Activated CD4-positive, alpha-beta T cell treated with anti-CD3 and anti-CD28 coated beads, Interleukin-2, amount 50 U/mL, for 24 hours (primary cell): ENCODE data around the gene EHBP1.
"Not testable (repeated sequence)": the region's sequence is repeated elsewhere in the genome, so short reads cannot be mapped to it uniquely, and the experiment has no call there.

Experiments
- DNase-seq, 2 donors: peaks; one replicate each; pipeline ENCODE4 v3.0.0-alpha.2; 2020; ENCODE audit warnings: low read depth in 1 of 2, low spot score in 1 of 2

Gene EHBP1

DNA sequence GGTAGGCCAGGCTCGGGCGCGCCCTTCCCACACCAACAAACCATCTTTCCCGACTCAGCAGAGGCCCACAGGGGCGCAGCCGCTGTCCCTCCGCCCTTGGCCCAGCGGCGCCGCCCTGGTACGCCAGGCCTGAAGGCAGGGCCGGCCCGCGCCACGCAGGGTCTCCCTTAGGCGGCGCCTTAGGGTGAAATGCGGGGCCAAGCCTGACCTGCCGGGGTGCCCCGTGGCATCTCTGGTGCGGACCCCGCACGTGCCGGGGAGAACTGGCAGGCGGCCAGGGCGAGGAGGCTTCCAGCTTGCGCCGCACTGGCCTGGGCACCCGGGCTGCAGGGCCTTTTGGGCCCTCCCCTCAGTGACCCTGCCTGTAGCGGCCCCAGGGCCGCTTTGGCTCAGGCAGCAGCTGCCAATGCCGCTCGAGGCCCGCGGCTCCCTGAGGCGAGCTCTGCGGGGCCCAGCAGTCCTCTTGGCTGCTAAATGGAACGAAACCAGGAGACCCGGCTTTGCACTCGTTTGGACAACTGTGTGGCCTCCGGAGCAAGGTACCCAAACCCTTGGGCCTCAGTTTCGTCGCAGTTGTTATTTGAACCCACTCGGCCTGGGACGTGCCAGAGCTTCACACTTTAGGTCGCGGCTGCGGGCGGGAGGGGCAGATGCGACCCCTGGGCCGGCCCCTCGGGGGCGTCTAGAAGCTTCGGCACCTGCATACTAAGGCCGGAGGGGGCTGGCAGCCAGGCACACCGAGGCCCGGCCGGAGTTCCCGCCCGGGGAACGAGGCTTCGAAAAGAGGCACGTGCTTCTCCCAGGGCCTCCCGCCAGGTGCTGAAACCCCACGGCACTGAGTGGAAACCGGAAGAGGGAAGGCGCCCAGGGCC lies 353.6 kb downstream of the EHBP1 start:
- peak in 1 of 2 donors; percentile 0 for DNase-seq

GRCh38 chr2:63059793-63060471 lies 354.4 kb downstream of the EHBP1 start:
- DNase-seq, result no peak

- no peak for DNase-seq
Observed at GRCh38 chr2:63060472-63060991, 355.0 kb downstream of the EHBP1 start.

GRCh38 chr2:63064197-63064596 lies 358.7 kb downstream of the EHBP1 start:
- no peak for DNase-seq

- no peak for DNase-seq
Observed at GRCh38 chr2:63064661-63065060, 359.1 kb downstream of the EHBP1 start.

- no peak for DNase-seq
Observed at GRCh38 chr2:63066265-63066664, 360.8 kb downstream of the EHBP1 start.

- no peak for DNase-seq
Observed at GRCh38 chr2:63066838-63067237, 361.3 kb downstream of the EHBP1 start.

- DNase-seq, result no peak
Observed at GRCh38 chr2:63071664-63072063, 366.2 kb downstream of the EHBP1 start.

GRCh38 chr2:63073994-63074393 lies 368.5 kb downstream of the EHBP1 start:
- no peak for DNase-seq

DNA sequence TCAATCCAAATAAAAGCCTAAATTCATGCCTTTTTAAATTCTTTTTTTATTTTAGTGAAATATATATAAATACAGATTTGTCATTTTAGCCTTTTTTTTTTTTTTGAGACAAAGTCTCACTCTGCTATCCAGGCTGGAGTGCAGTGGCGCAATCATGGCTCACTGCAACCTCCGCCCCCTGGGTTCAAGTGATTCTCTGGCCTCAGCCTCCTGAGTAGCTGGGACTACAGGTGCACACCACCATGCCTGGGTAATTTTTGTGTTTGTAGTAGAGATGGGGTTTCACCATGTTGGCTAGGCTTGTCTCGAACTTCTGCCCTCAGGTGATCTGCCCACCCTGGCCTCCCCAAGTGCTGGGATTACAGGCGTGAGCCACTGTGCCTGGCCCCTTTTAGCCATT lies 368.9 kb downstream of the EHBP1 start:
- not testable (repeated sequence) for DNase-seq

DNA sequence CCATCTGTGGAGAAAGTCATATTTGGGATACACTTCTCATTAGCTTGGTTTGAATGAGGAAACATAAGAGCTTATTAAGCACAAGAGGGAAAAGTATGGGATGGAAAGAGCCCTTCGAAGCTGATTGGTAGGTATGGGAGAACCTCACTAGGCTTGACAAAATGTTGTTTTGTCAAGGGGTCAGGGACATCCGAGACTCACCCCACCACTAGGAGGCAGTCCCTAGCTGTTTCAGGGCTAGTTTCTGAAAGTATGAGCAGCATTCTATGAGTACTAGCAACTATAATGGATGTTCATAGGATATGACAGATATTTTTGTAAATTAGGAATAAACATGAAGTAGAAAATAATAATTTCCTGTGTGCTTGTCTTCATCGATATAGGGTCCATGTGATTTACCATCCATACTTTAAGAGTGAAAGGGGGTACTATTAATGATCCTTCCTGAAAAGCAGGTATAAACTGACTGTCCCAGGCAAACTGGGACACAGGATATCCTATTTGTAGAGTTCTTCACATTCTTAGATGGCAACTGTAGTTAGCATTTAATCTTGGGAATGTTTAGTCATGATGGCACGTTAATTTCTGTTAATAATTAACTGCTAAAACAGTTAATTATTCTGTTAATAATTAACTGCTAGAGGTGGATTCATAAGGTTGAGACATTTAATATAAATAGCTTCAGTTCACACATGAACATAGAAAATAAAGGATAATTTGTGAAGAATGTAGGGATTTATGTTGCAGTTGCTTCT lies 373.5 kb downstream of the EHBP1 start:
- DNase-seq, result no peak

- no peak for DNase-seq
Observed at GRCh38 chr2:63081404-63081803, 375.9 kb downstream of the EHBP1 start.

GRCh38 chr2:63086687-63087086 lies 381.2 kb downstream of the EHBP1 start:
- no peak for DNase-seq

DNA sequence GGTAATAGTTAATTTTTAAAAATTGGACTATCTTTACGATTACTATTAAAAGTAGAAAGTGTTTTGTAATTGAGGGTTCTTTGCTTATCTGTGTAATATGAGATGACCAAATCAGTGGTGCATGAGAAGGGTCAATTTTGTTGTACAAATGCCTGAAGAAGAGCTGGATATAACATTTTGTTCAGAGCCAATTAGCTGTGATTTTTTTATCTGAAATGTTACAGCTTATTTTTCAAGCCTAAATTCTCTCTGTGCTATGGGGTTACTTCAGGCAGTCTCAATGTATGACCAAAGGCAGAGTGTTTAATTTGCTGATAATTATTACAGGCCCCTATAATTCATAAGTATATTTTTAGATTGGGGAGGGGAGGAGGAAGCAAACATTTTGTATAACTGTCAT lies 386.9 kb downstream of the EHBP1 start:
- no peak for DNase-seq

- no peak for DNase-seq
Observed at GRCh38 chr2:63092857-63093256, 387.3 kb downstream of the EHBP1 start.

DNA sequence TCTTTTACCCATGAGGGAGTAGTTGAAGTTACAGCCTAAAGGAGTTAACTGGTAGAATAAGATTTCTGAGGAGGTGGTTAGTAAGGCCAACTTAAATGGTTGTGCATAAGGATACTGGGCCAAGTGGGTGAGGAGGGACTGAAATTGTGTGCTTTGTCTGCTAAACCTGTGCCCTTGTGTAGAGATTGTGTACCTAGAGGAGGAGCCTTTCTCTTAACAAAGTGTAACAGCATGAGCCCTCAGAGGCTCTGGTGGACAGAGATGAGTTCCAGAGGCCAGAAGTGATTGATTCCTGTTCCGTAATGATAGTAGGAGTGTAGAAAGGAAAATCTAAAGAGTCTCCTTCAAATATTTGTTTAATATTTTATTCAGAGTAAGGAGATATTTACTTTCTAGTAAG lies 388.0 kb downstream of the EHBP1 start:
- DNase-seq, result no peak
